Nephron (organoid): ENCODE results near the gene HSD17B12.

Experiments used
- H3K27ac Mint-ChIP-seq, 3 experiments: 2 replicates each; pipeline ENCODE4 v1.8.0; 2020; ENCODE audit warnings: mixed read lengths in 3 of 3, mild to moderate bottlenecking in 2 of 3, moderate library complexity in 1 of 3
- H3K27me3 Mint-ChIP-seq: 2 replicates; pipeline ENCODE4 v1.8.0; 2021; ENCODE audit warnings: low read depth, mild to moderate bottlenecking, moderate library complexity, mixed read lengths
- H3K36me3 Mint-ChIP-seq: 2 replicates; pipeline ENCODE4 v1.8.0; 2020; ENCODE audit warnings: low read depth, mixed read lengths
- H3K4me1 Mint-ChIP-seq: 2 replicates; pipeline ENCODE4 v1.8.0; 2020; ENCODE audit warnings: mixed read lengths
- H3K4me3 Mint-ChIP-seq, 3 experiments: 2 replicates each; pipeline ENCODE4 v1.8.0; 2020; ENCODE audit warnings: mild to moderate bottlenecking in 3 of 3, mixed read lengths in 3 of 3, moderate library complexity in 2 of 3
- H3K9me3 Mint-ChIP-seq: 2 replicates; pipeline ENCODE4 v1.8.0; 2020; ENCODE audit warnings: mixed read lengths
- TF ChIP-seq, protein P1 (sequence below), 3 experiments: fragments of 200-600 bp; sonication (generic); IDR thresholded peaks; one replicate each; pipeline ENCODE4 v1.5.0; 2021; ENCODE audit warnings: antibody characterized with exemption in 3 of 3; ENCODE audit not compliant: unreplicated experiment in 3 of 3

HSD17B12 gene

DNA sequence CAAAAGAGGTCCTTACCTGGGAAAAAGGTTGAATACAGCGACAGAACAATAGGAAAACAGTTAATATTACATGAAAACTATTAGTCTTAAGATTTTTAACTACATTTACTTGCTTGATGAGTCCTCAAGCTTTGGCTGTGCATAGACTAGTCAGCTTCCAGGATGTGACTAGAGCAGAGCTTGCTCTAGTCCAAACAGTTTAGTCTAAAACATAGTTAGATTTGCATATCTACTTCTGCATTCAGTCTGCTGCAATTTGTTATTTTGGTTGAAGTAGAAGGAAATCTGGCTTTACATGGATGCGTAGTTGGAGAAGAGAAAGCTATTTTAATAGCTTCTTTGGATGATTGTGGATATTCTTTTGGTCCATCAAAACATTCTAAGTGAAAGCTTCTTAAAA, 104.8 kb downstream of the HSD17B12 start:
- TF ChIP-seq, protein P1, sequence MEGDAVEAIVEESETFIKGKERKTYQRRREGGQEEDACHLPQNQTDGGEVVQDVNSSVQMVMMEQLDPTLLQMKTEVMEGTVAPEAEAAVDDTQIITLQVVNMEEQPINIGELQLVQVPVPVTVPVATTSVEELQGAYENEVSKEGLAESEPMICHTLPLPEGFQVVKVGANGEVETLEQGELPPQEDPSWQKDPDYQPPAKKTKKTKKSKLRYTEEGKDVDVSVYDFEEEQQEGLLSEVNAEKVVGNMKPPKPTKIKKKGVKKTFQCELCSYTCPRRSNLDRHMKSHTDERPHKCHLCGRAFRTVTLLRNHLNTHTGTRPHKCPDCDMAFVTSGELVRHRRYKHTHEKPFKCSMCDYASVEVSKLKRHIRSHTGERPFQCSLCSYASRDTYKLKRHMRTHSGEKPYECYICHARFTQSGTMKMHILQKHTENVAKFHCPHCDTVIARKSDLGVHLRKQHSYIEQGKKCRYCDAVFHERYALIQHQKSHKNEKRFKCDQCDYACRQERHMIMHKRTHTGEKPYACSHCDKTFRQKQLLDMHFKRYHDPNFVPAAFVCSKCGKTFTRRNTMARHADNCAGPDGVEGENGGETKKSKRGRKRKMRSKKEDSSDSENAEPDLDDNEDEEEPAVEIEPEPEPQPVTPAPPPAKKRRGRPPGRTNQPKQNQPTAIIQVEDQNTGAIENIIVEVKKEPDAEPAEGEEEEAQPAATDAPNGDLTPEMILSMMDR (IDR thresholded peaks at IDR 0.05; ENCODE audit: unreplicated experiment in 3 of 3) = no peak
- H3K27ac Mint-ChIP-seq = no peak overlapping the region
- peaks cover 67% of the 10 kb centered on the region for H3K36me3 Mint-ChIP-seq
- no peak overlapping the region for H3K4me3 Mint-ChIP-seq
- H3K9me3 Mint-ChIP-seq = peaks cover 26% of the 10 kb centered on the region
- no peaks in the 10 kb centered on the region for H3K27me3 Mint-ChIP-seq
- peaks cover 14% of the 10 kb centered on the region for H3K4me1 Mint-ChIP-seq

GRCh38 chr11:43786016-43786415, 105.5 kb downstream of the HSD17B12 start:
- Mint-ChIP-seq H3K4me1 (peaks cover 14% of the 10 kb centered on the region), H3K4me3 (no peak overlapping the region), H3K36me3 (peaks cover 67% of the 10 kb centered on the region), H3K27me3 (no peaks in the 10 kb centered on the region), H3K27ac (no peak overlapping the region), H3K9me3 (peaks cover 26% of the 10 kb centered on the region)
- TF ChIP-seq, protein P1 (IDR thresholded peaks at IDR 0.05; ENCODE audit: unreplicated experiment in 3 of 3) = no peak

GRCh38 chr11:43787824-43788223, 107.3 kb downstream of the HSD17B12 start:
- Mint-ChIP-seq H3K9me3 (peaks cover 16% of the 10 kb centered on the region), H3K27me3 (no peaks in the 10 kb centered on the region), H3K36me3 (peaks cover 58% of the 10 kb centered on the region), H3K4me1 (peaks cover 14% of the 10 kb centered on the region), H3K4me3 (no peak overlapping the region), H3K27ac (peak overlapping the region; percentile 79 to 93 (median 87))
- TF ChIP-seq, protein P1 (IDR thresholded peaks at IDR 0.05; ENCODE audit: unreplicated experiment in 3 of 3) = no peak

- Mint-ChIP-seq H3K4me1 (peaks cover 14% of the 10 kb centered on the region), H3K4me3 (peak overlapping the region in 1 of 3 experiments; percentile 33), H3K27me3 (no peaks in the 10 kb centered on the region), H3K27ac (peak overlapping the region; percentile 79 to 93 (median 87)), H3K9me3 (peaks cover 14% of the 10 kb centered on the region), H3K36me3 (peaks cover 54% of the 10 kb centered on the region)
- TF ChIP-seq, protein P1 (IDR thresholded peaks at IDR 0.05; ENCODE audit: unreplicated experiment in 3 of 3) = no peak
These were observed 107.9 kb downstream of the HSD17B12 start for GRCh38 chr11:43788421-43788820.

- peaks cover 46% of the 10 kb centered on the region for H3K36me3 Mint-ChIP-seq
These were observed 109.3 kb downstream of the HSD17B12 start for GRCh38 chr11:43789700-43790443.

More at GRCh38 chr11:43789700-43790443, 109.3 kb downstream of the HSD17B12 start:
- H3K27ac Mint-ChIP-seq = no peak overlapping the region
- no peaks in the 10 kb centered on the region for H3K27me3 Mint-ChIP-seq
- peaks cover 14% of the 10 kb centered on the region for H3K4me1 Mint-ChIP-seq
- TF ChIP-seq, protein P1 (IDR thresholded peaks at IDR 0.05; ENCODE audit: unreplicated experiment in 3 of 3) = no peak
- no peak overlapping the region for H3K4me3 Mint-ChIP-seq
- H3K9me3 Mint-ChIP-seq = peaks cover 3% of the 10 kb centered on the region
